IMR-90 (cell line): ENCODE measurements around the gene ENOX1.

Experiments
- BHLHE40 ChIP-seq: fragments of 150-350 bp; IDR thresholded peaks from 2 replicates; pipeline ENCODE4 v1.6.1; 2016; ENCODE audit warnings: mild to moderate bottlenecking, low read depth, low read length
- CEBPB ChIP-seq: IDR thresholded peaks from 2 replicates; pipeline ENCODE4 v1.6.1; 2012; ENCODE audit warnings: low read depth, low read length, improper control_type of control experiment
- CTCF ChIP-seq: conservative IDR thresholded peaks from 2 replicates; pipeline ENCODE4 v1.5.1; 2012; ENCODE audit warnings: mild to moderate bottlenecking, low read depth, low read length, improper control_type of control experiment
- MAFK ChIP-seq: IDR thresholded peaks from 2 replicates; pipeline ENCODE4 v1.6.1; 2012; ENCODE audit warnings: low read depth, low read length, improper control_type of control experiment
- MXI1 ChIP-seq: IDR thresholded peaks from 2 replicates; pipeline ENCODE4 v1.6.1; 2012; ENCODE audit warnings: low read depth, mild to moderate bottlenecking, low read length, moderate library complexity, borderline replicate concordance
- NFE2L2 ChIP-seq: fragments of 150-350 bp; IDR thresholded peaks from 2 replicates; pipeline ENCODE4 v1.6.1; 2016; ENCODE audit warnings: low read depth, mild to moderate bottlenecking, low read length
- POLR2A ChIP-seq: IDR thresholded peaks from 2 replicates; pipeline ENCODE4 v1.6.1; 2012; ENCODE audit warnings: mild to moderate bottlenecking, low read depth, low read length
- RAD21 ChIP-seq: IDR thresholded peaks from 2 replicates; pipeline ENCODE4 v1.6.1; 2012; ENCODE audit warnings: low read length, improper control_type of control experiment
- RFX5 ChIP-seq: IDR thresholded peaks from 2 replicates; pipeline ENCODE4 v1.8.0; 2012; ENCODE audit warnings: low read depth, mild to moderate bottlenecking, low read length, moderate library complexity
- SMC3 ChIP-seq: fragments of 150-350 bp; IDR thresholded peaks from 2 replicates; pipeline ENCODE4 v1.6.1; 2016; ENCODE audit warnings: low read depth, mild to moderate bottlenecking, antibody characterized with exemption, low read length, moderate library complexity
- USF2 ChIP-seq: fragments of 150-350 bp; IDR thresholded peaks from 2 replicates; pipeline ENCODE4 v1.6.1; 2017; ENCODE audit warnings: mild to moderate bottlenecking, antibody characterized with exemption, low read length, low read depth

GRCh38 chr13:43669101-43669500 lies 117.7 kb downstream of the ENOX1 start:
- no peak for TF ChIP-seq BHLHE40
- no peak for TF ChIP-seq MAFK
- no peak for TF ChIP-seq CTCF
- no peak for TF ChIP-seq POLR2A
- no peak for TF ChIP-seq RAD21
- TF ChIP-seq MXI1, result no peak
- no peak for TF ChIP-seq CEBPB
- no peak for TF ChIP-seq NFE2L2
- TF ChIP-seq SMC3, result no peak
- no peak for TF ChIP-seq RFX5
- TF ChIP-seq USF2, result no peak
